GM19043 (cell line): ENCODE results near the gene HES1.
A peak's percentile ranks its signal among the peaks of the same experiment; 100 is the strongest.
"Not testable (repeated sequence)": the region's sequence is repeated elsewhere in the genome, so short reads cannot be mapped to it uniquely, and the experiment has no call there.

Experiments
- ATAC-seq: cut with Tn5 transposase; IDR thresholded peaks from one replicate; pipeline ENCODE4 v1.9.1; 2021; ENCODE audit warnings: low read depth; ENCODE audit not compliant: unreplicated experiment

The HES1 gene

GRCh38 chr3:194124193-194124592 lies 11.8 kb upstream of the HES1 start:
- ATAC-seq, result no peak

GRCh38 chr3:194125442-194125841 lies 10.5 kb upstream of the HES1 start:
- ATAC-seq, result no peak

GRCh38 chr3:194126790-194127189 lies 9.2 kb upstream of the HES1 start:
- ATAC-seq, result no peak

- ATAC-seq, result no peak
Measured at GRCh38 chr3:194128202-194128918, 7.6 kb upstream of the HES1 start.

- ATAC-seq, result not testable (repeated sequence)
Measured at GRCh38 chr3:194128919-194129295, 7.0 kb upstream of the HES1 start.

- no peak for ATAC-seq
Measured at GRCh38 chr3:194129581-194130133, 6.3 kb upstream of the HES1 start.

- ATAC-seq, result no peak
Measured at GRCh38 chr3:194130188-194130587, 5.8 kb upstream of the HES1 start.

GRCh38 chr3:194130807-194131589 lies 5.0 kb upstream of the HES1 start:
- peak; percentile 49 for ATAC-seq

- ATAC-seq, result no peak
Measured at GRCh38 chr3:194132465-194133286, 3.3 kb upstream of the HES1 start.

GRCh38 chr3:194133661-194134230 lies 2.2 kb upstream of the HES1 start:
- no peak for ATAC-seq

- no peak for ATAC-seq
Measured at GRCh38 chr3:194134231-194134756, 1.7 kb upstream of the HES1 start.

- peak; percentile 32 for ATAC-seq
Measured at GRCh38 chr3:194134757-194135515, 1.0 kb upstream of the HES1 start.

- ATAC-seq, result no peak
Measured at GRCh38 chr3:194135516-194135805, 487 bp upstream of the HES1 start.

- ATAC-seq, result no peak
Measured at GRCh38 chr3:194136519-194137007, 615 bp downstream of the HES1 start.

- ATAC-seq, result no peak
Measured at GRCh38 chr3:194137008-194137505, 1.1 kb downstream of the HES1 start.

- peak; percentile 36 for ATAC-seq
Measured at GRCh38 chr3:194137506-194138474, 1.8 kb downstream of the HES1 start.

GRCh38 chr3:194138732-194139070 lies 2.8 kb downstream of the HES1 start:
- no peak for ATAC-seq

- ATAC-seq, result no peak
Measured at GRCh38 chr3:194139071-194139813, 3.3 kb downstream of the HES1 start.
